SU-DHL-6 (cell line): ENCODE measurements around the gene SPDYE2B.
"Not testable (repeated sequence)": the region's sequence is repeated elsewhere in the genome, so short reads cannot be mapped to it uniquely, and the experiment has no call there.

ENCODE experiments used
- CTCF ChIP-seq: fragments of 200-600 bp; sonication (generic); IDR thresholded peaks from one replicate; pipeline ENCODE4 v1.5.1; 2017; ENCODE audit warnings: antibody characterized with exemption, mild to moderate bottlenecking, low read length, moderate library complexity; ENCODE audit not compliant: insufficient read depth, poor library complexity, severe bottlenecking
- EZH2phosphoT487 ChIP-seq: fragments of 200-600 bp; sonication (generic), shearing (Covaris generic); conservative IDR thresholded peaks from 2 replicates; pipeline ENCODE4 v1.6.1; 2018; ENCODE audit warnings: mild to moderate bottlenecking, antibody characterized with exemption, low read length, moderate library complexity, mixed read lengths

GRCh38 chr7:102680780-102681179 is 30.7 kb downstream of the SPDYE2B start:
- TF ChIP-seq EZH2phosphoT487, CTCF: not testable (repeated sequence)
